ENCODE results near the gene KLHDC2. TPM values are rescaled to one million over a fixed set of nuclear protein-coding genes. Genes with fewer than 3 reads are reported as not detected.
"Not testable (repeated sequence)": the region's sequence is repeated elsewhere in the genome, so short reads cannot be mapped to it uniquely, and the experiment has no call there.

KLHDC2 gene
- total RNA-seq, 4 donors from 2014 or later = 58.9 to 89.1 (median 65.2) TPM

DNA sequence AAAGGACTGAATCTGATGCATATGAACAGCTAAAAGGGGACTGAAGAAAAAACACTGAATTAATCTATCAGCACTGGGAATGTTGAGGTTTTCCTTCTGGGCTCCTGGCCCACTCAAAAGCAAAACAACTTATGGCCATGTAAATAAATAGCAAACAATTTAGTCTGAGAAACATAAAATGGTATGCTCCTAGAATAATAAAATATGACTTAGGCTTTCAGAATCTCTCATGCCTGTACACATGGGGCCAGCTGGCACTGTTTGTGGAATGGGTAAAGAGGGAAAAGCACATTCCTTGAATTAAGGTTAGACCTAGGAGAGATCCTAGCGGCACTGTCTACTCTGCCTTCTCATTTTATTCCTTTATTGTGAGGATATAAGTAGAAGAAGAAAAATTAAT lies 6.2 kb downstream of the KLHDC2 start:
- intact Hi-C loops (cut with DNase I; ENCODE audit: low total_unique reads) = no loop called here
- DNase-seq (ENCODE audit: low spot score in 2 of 2) = no peak
- H3K4me3 ChIP-seq (ENCODE audit: low read depth, poor library complexity, severe bottlenecking) = no peak overlapping the region
- no peak for TF ChIP-seq CTCF (IDR thresholded peaks at IDR 0.05)
- TF ChIP-seq POLR2A (IDR thresholded peaks at IDR 0.05) = no peak
- WGBS, 2 donors = 83 to 93% methylated on average over 1 of the region's 1 CpG

DNA sequence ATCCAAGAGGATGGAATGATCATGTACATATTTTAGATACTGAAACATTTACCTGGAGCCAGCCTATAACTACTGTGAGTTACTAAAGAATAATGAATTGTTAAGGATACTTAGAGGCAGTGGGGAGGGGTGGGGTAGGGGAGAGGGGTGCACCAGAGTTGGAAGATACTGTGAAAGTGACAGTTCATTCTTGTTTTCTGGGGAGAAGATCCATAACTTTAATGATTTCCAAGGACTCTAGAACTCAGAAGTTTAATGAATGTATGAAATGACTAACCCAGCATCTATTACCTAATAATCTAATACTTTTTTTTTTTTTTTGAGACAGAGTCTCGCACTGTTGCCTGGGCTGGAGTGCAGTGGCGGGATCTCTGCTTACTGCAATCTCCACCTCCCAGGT lies 10.5 kb downstream of the KLHDC2 start:
- WGBS, 2 donors = 89% methylated on average over 2 of the region's 2 CpGs
- DNase-seq (ENCODE audit: low spot score in 2 of 2) = no peak
- TF ChIP-seq CTCF (IDR thresholded peaks at IDR 0.05) (no peak), POLR2A (IDR thresholded peaks at IDR 0.05) (no peak)
- H3K4me3 ChIP-seq (ENCODE audit: low read depth, poor library complexity, severe bottlenecking) = no peak overlapping the region
- intact Hi-C loops (cut with DNase I; ENCODE audit: low total_unique reads) = no loop called here

GRCh38 chr14:49781040-49781439 lies 13.1 kb downstream of the KLHDC2 start:
- H3K4me3 ChIP-seq (ENCODE audit: low read depth, poor library complexity, severe bottlenecking); intact Hi-C loops (cut with DNase I; ENCODE audit: low total_unique reads); DNase-seq (ENCODE audit: low spot score in 2 of 2): not testable (repeated sequence)
- WGBS, 2 donors = 93 to 94% methylated on average over 7 of the region's 7 CpGs

GRCh38 chr14:49783394-49784014 lies 15.6 kb downstream of the KLHDC2 start:
- no peak overlapping the region for H3K4me3 ChIP-seq (ENCODE audit: low read depth, poor library complexity, severe bottlenecking)
- no peak for DNase-seq (ENCODE audit: low spot score in 2 of 2)
- TF ChIP-seq CTCF (IDR thresholded peaks at IDR 0.05) (no peak), POLR2A (IDR thresholded peaks at IDR 0.05) (no peak)
- 83 to 88% methylated on average over 3 of the region's 3 CpGs for WGBS, 2 donors
- intact Hi-C loops (cut with DNase I; ENCODE audit: low total_unique reads) = no loop called here

DNA sequence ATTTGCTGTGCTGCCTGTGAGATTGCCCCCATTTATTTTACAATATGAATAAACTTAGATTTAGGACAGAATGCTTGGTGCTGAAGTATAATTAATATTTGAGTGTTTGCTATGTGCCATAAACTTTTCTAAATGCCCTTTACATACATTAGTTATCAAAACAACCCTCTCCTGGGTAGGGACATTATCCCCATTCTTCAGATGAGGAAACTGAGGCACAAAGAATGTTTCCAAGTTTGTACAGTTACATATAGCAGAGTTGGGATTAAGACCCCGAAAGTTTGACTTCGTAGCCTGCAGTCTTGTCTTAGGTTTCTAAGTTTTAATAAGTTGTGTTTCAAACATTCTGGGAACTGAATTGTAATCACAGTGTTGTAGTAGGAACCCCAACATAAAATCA lies 18.4 kb downstream of the KLHDC2 start:
- no peak for DNase-seq (ENCODE audit: low spot score in 2 of 2)
- WGBS, 2 donors = 98 to 100% methylated on average over 2 of the region's 2 CpGs
- no peak for TF ChIP-seq POLR2A (IDR thresholded peaks at IDR 0.05)
- no peak for TF ChIP-seq CTCF (IDR thresholded peaks at IDR 0.05)
- intact Hi-C loops (cut with DNase I; ENCODE audit: low total_unique reads) = no loop called here
- no peak overlapping the region for H3K4me3 ChIP-seq (ENCODE audit: low read depth, poor library complexity, severe bottlenecking)

- WGBS, 2 donors = 0 to 7% methylated on average over 1 of the region's 1 CpG
- DNase-seq (ENCODE audit: low spot score in 2 of 2) = no peak
- no peak overlapping the region for H3K4me3 ChIP-seq (ENCODE audit: low read depth, poor library complexity, severe bottlenecking)
- TF ChIP-seq POLR2A (IDR thresholded peaks at IDR 0.05) (no peak), CTCF (IDR thresholded peaks at IDR 0.05) (no peak)
- intact Hi-C loops (cut with DNase I; ENCODE audit: low total_unique reads) = no loop called here
Observed at GRCh38 chr14:49792618-49793017, 24.7 kb downstream of the KLHDC2 start.

Measured in lower leg skin (tissue), 4 donors.